Activated CD4-positive, alpha-beta T cell treated with anti-CD3 and anti-CD28 coated beads, Interleukin-2, Interleukin-4, amounts not matched to agents 100 ng/mL and 50 ng/mL, durations not matched to agents 16 hours and 8 hours (primary cell): ENCODE data around the gene OXT.
"Not testable (repeated sequence)": the region's sequence is repeated elsewhere in the genome, so short reads cannot be mapped to it uniquely, and the experiment has no call there.

Source experiments
- DNase-seq: peaks from one replicate; pipeline ENCODE4 v3.0.0-alpha.2; 2020; ENCODE audit warnings: low spot score

The OXT gene

DNA sequence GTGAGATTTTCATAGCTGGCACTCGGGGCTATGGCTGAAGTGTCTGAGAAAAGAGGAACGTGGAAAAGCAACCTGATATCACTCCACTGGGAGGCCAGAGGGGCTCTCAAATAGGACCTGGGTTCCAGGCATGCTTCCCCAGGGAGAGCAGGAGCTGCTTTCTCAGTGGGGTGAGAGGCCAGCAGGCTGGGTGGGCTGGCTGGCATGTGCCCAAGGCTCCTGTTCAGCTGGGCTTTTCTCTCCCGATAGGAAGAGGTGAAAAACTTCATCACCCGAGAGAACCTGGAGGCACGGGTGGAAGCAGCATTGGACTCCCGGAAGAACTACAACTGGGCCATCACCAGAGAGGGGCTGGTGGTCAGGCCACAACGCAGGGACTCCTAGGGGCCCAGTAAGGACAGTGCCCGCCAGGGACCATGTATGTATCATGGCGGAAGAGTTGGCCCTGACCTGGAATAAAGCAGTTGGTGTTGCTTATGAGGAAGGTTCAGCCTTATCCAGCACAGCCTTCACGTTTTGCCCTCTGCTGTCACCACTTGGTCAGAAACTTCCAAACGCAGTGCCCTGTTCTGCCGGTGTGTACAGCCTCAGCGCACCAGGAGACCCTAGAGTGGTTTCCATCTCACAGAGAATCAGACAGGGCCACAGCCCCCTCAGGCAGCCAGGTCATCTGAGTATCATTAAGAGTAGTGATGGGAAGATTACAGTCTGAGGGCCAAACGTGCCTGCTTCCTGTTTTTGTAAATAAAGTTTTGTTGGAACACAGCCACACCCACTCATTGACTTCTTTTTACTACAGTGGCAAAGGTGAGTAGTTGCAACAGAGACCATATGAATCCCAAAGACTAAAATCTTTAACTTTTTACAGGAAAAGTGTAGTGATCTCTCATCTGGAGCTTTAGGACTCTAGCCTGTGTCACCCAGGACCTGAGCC is 23.7 kb upstream of the OXT start:
- no peak for DNase-seq

DNA sequence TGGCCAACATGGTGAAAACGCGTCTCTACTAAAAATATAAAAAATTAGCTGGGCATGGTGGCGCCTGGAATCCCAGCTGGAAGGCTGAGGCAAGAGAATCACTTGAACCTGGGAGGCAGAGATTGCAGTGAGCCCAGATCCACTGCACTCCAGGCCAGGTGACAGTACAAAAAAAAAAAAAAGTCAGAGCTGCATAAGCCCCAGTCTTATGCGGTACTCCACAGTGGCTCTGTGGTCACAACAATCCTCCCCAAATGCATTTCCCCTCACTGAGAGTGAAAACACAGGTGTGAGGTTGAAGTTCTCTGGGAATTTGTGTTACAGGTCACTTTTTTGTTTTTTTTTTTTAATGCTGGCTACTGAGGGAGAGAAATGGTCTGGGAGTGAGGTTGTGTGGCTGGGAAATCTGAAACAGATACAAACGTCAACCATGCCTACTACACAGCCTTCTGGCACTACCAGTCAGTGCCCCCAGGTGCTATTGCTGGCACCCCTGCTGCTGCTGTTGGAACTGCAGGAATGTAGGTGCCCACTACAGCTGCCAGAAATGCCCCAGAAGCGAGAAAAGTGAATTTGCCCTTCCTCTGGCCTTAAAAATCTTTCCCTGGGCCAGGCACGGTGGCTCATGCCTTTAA is 19.9 kb upstream of the OXT start:
- DNase-seq: no peak

DNA sequence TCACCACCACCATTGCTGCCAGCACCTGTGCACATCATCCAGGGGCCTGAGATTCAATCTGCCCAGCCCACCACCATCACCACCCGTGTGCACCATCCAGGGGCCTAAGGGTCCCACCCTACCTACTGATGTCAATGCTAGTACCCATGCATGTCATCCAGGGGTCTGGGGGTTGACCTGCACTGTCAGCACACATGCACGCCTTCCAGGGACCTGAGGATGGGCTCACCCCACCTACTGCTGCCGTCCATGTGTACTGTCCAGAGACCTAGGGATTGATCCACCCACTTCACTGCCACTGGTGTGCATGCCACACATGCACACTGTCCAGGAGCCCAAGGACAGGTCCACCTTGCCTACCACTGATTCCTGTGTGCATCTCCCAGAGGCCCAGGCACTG is 11.9 kb upstream of the OXT start:
- no peak for DNase-seq

DNA sequence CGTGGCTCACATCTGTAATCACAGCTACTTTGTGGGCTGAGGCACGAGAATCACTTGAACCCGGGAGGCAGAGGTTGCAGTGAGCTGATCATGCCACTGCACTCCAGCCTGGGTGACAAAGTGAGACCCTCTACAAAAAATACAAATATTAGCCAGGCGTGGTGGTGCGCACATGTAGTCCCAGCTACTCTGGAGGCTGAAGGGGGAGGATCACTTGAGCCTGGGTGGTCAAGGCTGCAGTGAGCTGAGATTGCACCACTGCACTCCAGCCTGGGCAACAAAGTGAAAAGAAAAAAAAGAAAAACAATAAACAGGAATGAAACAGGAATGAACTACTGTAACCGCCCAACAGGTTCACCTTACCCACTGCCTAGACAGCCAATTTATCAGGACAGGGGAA is 7.3 kb upstream of the OXT start:
- not testable (repeated sequence) for DNase-seq

DNA sequence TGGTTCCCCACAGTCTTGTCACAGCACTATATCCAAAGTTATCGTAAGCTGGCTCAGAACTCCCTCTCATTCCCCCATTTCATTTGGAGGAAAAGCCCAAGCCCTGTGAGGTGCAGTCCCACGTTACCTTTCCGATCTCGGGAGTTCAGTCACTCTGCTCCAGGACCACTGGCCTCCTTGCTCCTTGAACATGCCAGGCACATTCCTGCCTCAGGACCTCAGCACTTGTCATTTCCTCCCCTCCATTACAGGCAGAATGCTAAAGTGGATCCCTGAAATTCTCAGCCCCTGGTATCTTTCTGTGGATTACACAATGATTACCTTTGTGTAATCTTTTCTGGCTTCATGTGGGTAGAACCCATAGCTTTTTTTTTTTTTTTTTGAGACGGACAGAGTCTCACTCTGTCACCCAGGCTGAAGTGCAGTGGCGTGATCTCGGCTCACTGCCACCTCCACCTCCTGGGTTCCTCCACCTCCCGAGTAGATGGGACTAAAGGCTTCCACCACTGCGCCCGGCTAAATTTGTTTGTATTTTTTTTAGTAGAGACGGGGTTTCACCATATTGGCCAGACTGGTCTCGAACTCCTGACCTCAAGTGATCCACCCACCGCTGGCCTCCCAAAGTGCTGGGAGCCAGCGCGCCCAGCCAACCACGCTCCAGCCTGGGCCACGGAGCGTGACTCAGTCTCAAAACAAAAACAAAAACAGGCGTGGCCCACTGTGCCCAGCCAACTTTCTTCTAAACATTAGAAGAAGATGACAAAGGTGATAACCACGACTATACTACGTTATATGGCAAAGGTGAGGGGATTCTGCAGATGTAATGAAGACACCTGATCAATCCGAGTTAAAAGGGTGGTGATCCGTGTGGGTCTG is 4.0 kb upstream of the OXT start:
- DNase-seq: no peak

DNA sequence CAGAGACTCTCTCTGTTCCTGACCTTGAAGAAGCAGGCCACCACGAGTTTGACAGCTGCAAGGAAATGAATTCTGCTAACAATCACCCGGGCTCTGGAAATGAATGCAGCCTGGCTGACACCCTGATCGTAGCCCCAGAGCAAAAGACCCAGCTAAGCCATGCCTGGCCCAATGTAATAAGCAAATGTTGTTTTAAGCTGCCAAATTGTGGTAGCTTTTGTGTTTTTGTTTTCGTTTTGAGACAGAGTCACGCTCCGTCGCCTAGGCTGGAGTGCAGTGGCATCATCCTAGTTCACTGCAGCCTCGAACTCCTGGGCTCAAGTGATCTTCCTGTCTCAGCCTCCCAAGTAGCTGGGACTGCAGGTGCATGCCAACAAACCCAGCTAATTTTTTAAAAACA is 3.3 kb upstream of the OXT start:
- DNase-seq: no peak

DNA sequence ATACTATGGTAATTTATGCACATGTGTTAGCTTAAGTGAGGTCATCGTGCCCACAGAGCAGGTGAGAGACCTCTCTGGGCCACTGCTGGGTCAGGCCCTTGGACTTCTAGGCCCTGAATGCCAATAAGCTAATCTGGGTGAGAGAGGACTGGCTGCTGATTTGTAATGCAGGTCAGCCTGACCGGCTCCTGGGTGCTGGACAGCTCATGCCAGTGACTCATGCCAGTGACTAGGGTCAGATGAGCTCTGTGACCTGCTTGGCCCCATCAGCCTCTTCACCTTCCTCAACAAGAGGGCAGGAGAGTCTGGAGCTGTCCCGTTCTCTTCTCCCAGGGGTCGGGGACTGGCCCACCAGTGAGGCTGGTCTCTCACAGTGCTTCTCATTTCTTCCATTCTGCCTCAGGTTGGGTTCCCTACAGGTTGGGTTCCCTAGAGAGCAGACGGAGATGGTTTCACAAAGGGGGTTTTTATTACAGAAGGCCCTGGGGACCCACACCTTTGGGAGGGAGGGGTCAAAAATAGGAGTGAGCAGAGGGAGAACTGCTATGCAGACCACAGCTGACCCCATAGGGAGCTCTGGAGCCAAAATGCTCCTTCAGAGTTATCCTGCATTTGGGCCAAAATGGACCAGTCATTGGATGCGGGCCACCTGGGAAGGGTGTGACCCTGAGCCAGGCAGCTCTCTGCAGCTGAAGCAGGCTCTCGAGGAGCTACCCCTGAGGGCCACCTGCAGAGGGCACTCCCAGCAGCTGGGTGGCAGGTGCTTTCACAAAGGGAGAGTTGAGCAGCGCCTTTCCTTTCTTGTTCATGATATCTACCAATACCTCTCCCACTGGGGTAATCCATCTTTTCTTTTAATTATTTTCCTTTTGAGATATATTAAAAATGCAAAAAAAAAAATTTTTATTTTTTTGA is 2.2 kb upstream of the OXT start:
- no peak for DNase-seq

DNA sequence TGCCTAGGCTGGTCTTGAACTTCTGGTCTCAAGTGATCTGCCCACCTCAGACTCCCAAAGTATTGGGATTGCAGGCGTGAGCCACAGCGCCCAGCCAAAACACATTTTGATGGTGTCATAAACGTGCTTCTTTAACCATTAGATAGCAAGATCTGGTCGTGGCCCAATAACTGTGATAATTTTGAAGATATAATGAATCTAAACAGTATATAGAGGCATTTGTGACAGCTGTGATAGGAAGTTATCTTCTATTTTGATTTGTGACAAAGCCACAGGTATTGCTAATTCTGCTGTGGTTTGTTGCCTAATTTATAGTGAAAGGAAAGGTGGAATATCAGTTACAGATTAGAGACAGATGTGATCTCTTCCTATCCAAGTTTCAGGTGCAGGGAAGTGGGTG is 695 bp upstream of the OXT start:
- DNase-seq: no peak

DNA sequence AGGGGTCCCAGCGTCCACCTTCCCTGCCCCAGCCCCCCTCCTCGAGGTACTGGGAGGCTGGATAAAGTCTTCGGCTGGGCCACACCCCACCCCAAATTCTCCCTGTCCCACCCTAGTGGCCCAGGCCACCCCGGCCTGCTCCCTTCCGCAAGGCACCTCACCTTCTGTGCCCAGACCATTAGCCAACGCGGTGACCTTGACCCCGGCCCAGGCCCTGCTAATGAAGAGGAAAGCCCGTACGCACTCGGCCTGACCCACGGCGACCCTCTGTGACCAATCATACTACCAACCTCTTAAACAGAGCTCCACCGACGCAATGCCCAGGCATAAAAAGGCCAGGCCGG is 182 bp upstream of the OXT start:
- DNase-seq: no peak

DNA sequence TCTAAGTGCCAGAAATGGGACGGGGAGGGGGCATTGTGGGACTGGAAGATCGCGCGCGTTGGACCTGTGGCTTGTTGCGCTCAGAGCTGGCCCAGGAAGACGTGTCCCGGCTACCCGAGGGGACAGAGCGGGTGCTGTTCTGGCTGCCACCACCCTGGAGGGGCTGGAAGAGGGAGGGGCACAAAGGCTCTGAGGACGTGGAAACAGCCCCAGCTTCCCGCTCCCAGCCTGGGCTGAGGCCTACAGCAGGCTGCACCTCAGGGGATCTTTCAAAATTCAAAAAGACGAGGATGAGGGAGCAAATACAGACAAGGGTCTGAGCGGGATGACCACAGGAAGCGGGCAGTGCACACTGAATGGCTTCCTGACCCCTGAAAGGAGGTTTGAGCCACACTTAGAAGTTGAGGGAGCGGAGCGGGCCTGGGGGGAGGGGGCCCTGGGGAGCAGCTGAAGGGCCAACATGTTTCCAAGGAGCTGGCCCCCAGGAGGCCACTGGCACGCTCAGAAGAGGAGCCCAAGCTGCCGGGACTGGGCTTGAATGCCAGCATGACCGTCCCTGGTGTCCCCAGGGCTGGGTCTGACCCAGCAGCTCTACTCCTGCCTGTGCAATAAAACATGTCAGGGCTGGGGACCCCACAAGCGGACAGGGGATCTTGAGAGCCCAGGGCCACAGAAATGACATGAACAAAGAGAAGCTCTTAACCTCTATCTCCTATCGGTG is 1.3 kb downstream of the OXT start:
- no peak for DNase-seq

DNA sequence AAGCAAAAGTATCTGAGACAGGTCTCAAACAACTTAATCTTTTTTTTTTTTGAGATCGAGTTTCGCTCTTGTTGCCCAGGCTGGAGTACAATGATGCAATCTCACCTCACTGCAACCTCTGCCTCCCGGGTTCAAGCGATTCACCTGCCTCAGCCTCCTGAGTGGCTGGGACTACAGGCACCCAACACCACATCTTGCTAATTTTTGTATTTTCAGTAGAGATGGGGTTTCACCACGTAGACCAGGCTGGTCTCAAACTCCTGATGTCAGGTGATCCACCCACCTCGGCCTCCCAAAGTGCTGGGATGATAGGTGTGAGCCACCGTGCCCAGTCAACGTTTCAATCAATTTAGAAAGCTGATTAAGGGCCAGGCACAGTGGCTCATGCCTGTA is 1.8 kb downstream of the OXT start:
- DNase-seq: not testable (repeated sequence)

DNA sequence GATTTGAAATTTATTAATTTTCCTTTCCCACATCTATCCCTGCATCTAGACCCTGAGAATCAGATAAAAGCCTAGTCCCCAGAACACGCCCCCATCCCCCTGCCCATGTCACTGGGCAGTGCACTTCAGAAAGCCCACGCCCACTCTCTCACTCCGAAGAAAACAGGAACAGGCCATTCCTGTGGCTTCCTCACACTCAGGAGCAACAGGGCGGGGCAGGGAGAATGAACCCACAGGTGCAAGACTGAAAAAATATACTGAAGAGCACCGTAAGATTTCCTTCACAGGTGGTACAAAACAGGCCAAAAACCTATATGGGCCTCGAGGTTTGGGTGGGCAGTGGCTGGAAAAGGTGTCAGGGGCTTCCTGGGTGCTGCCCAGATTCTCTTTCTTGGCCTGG is 3.4 kb downstream of the OXT start:
- no peak for DNase-seq

DNA sequence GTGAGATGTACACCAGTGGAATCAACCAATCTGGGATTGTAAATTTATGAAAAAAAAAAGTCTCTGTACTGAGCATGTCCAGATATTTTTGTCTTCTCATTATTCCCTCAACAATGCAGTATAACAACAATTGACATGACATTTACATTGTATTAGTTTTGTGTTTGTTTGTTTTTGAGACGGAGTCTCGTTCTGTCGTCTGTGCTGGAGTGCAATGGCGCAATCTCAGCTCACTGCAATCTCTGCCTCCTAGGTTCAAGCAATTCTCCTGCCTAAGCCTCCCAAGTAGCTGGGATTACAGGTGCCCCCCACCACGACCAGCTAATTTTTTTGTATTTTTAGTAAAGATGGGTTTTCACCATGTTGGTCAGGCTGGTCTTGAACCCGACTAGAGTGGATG is 3.9 kb downstream of the OXT start:
- DNase-seq: not testable (repeated sequence)

DNA sequence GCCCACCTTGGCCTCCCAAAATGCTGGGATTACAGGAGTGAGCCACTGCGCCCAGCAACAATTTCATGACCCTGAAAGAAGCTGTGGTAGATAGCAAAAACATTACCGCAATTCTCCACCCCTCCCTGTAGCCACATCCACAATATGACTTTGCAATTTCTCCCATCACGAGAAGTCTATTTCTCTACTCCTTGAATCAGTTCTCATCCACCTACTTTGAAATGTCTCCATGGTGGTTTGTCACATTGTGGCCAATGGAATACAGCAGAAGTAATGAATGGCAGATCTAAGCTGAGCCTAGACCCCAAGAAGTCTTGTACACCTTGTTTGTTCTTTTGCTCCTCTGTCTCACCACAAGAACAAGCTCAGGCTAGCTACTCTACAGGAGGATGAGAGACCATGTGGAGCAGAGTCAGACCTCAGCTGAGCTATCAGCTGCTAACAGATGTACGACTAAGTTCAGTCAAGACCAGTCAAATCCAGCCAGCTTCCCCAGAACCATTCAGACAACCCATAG is 6.3 kb downstream of the OXT start:
- DNase-seq: peak; percentile 12

DNA sequence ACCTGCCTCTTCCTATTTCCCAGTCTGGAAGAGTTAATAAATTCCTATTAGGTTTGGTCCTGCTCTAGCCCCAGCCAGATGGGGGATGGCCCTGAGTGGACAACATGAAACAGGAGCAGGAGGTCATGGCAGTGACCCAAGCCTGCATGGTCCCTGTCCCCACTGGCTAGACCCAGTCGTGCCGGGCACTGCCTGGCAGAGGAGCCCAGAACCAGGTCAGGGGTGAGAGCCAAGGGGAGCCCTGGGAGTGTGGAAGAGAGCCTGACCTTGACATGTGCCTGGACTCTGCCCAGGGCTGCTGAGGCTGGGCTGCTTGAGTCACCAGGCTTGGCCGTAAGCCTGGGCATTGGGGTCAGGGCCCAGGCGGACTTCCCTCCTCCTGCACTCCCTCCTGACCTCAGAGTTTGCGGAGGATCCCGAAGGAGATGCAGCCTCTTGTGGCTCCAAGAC is 9.5 kb downstream of the OXT start:
- DNase-seq: no peak

DNA sequence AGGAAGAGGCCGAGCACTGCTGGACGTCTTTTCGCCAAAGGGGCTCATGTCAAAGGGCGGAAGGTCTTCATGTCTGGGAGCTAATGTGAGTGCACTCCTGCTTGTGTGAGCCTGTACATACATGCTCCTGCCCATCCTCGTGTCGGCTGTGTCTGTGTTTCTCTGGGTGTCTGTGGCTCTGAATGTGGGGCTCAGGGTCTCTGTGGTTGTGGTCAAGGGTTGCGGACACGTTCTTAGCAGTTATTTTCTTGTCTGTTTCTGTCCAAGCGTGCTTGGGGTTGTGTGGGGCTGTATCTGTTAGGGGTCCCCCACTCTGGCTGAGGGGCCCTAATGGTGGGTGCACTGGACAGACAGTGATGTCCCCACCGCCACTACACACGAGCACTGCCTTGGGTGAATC is 10.2 kb downstream of the OXT start:
- no peak for DNase-seq

DNA sequence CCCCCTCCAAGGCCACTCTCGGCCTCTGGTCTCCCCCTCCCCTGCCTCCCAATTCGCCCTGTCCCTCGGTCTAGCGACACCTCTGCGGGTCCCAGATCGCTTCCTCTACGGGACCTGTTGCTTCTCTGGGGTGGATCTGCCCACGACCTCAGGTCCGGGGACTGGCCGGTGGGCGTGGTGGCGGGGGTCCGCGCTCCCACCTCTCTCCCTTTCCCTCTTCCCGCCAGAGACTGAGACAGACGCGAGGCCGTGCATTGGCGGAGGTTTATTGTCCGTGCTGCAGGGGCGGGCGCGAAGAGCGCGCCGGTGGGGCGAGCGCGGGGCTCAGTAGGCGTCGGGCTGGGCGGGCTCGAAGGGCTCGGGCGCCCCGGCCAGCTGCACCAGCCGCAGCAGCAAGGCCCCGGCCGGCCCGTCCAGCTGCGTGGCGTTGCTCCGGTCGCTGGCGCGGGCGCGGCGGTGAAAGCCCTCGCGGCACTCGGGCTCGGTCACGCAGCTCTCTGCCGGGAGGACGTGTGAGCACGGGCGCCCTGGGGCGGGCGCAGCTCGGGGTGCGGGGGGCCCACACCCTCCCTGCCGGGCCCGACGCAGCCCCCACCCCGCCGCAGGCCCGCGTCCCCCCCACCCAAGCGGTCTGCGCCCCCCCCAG is 11.0 kb downstream of the OXT start:
- no peak for DNase-seq

DNA sequence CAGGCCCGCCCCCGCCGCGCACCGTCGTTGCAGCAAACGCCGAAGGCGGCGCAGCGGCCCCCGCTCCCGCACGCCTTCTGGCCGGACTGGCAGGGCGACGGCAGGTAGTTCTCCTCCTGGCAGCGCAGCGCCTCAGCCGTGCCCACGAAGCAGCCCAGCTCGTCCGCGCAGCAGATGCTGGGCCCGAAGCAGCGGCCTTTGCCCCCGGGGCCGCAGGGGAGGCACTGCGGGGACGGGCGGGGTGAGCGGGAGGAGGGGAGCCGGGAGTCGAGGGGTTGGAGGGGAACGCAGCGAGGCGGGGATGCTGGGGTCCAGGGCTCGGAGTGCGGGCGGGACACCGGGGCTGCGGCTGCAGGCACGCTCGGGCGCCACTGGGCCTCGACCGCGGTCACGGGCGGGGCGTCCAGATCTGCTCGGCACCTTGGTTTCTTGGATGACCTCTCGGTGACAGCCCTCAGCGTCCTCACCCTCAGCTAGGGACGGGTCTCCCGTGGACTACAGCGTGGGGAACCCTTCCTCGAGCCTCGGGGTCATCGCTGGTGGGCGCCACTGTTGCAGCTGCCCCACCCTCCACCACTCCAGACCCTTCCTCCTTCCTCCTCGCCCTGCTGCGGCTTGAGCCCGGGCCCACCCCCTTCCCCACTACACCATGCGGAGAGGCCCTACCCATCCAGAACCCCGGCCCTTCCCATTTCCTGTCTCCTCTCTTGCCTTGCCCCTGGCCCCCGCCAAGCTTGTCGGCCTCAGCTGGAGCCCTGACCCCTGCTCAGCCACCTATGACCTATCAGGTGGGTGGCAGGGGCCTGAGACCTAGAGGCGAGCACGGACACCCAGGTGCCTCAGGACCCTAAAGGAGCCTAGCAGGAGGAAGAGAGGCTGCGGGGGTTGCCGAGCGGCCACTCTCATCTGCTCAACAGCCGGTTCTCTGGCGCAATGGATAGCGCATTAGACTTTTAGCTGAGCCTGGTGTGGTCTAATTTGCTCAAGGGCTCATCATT is 11.8 kb downstream of the OXT start:
- DNase-seq: no peak
